Osteocyte (in vitro differentiated cells): ENCODE measurements around the gene PSTPIP1. TPM values are rescaled to one million over a fixed set of nuclear protein-coding genes. Genes with fewer than 3 reads are reported as not detected.

Experiments
- DNase-seq: peaks from one replicate; pipeline ENCODE4 v3.0.0; 2021; ENCODE audit warnings: mixed read lengths; ENCODE audit not compliant: unreplicated experiment; ENCODE audit errors: extremely low spot score
- H3K27ac Mint-ChIP-seq: one replicate; pipeline ENCODE4 v1.8.0; 2021; ENCODE audit warnings: mild to moderate bottlenecking, mixed read lengths; ENCODE audit not compliant: unreplicated experiment
- H3K27me3 Mint-ChIP-seq: one replicate; pipeline ENCODE4 v1.8.0; 2021; ENCODE audit warnings: mixed read lengths; ENCODE audit not compliant: unreplicated experiment
- H3K36me3 Mint-ChIP-seq: one replicate; pipeline ENCODE4 v1.8.0; 2021; ENCODE audit warnings: mixed read lengths; ENCODE audit not compliant: unreplicated experiment
- H3K4me1 Mint-ChIP-seq: one replicate; pipeline ENCODE4 v1.8.0; 2021; ENCODE audit warnings: mixed read lengths; ENCODE audit not compliant: unreplicated experiment
- H3K4me3 Mint-ChIP-seq: one replicate; pipeline ENCODE4 v1.8.0; 2021; ENCODE audit warnings: mild to moderate bottlenecking, moderate library complexity, mixed read lengths; ENCODE audit not compliant: unreplicated experiment
- H3K9me3 Mint-ChIP-seq: one replicate; pipeline ENCODE4 v1.8.0; 2021; ENCODE audit warnings: mixed read lengths; ENCODE audit not compliant: unreplicated experiment
- CTCF ChIP-seq: fragments of 200-600 bp; sonication (generic); IDR thresholded peaks from 2 replicates; pipeline ENCODE4 v1.5.0; 2021; ENCODE audit warnings: antibody characterized with exemption, mild to moderate bottlenecking, moderate library complexity
- total RNA-seq: library from RNA; stranded (reverse); gene quantifications from 2 replicates; pipeline ENCODE4 v1.2.1, GENCODE V29; 2021

PSTPIP1 gene
- total RNA-seq, 1 donor from 2014 or later: not detected

DNA sequence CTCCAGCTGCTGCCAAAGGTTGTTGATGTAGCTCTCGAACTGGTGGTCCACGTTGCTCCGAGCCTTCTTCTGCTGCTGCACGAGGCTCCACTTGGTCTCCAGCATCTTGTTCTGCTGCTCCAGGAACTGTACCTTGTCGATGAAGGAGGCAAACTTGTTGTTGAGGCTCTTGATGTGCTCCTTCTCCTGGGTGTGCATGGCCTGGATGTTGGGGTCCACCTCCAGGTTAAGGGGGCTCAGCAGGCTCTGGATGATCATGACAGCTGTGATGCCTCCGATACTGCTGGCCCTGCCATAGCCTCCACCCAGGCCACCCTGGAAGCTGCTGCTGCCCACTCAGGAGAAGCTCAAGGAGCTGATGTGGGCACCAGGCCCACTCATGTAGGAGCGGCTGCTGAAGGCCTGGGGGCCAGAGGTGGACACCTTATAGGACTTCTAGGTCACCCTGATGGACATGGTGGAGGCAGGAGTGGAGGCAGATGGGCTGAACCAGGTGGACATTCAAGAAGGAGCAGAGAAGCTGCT is 14.9 kb upstream of the PSTPIP1 start:
- DNase-seq: peak; percentile 69
- peaks cover 3% of the 10 kb centered on the region for H3K9me3 Mint-ChIP-seq
- TF ChIP-seq CTCF: no peak
- H3K27me3 Mint-ChIP-seq: peaks cover 17% of the 10 kb centered on the region
- no peaks in the 10 kb centered on the region for H3K36me3 Mint-ChIP-seq
- peaks cover 4% of the 10 kb centered on the region for H3K4me1 Mint-ChIP-seq
- H3K27ac Mint-ChIP-seq: no peak overlapping the region
- H3K4me3 Mint-ChIP-seq: no peak overlapping the region

DNA sequence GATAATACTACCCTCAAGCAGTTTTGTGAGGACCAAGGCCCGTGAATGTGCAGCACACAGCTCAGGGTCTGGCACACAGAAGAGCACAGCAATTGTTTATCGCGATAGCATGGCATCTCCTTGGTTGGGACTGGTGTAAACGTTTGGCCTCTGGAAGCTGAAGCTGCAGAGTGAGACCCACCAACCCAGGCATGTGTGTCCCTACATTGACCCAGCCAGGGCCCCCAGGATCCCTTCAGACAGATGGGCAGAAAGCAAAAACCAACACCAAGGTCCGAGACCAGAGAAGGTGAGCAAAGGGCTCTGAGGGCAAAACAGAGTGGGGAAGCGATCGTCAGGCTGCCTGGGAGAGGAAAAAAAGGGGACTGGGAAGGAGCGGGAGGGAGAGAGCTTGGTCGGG is 12.6 kb upstream of the PSTPIP1 start:
- TF ChIP-seq CTCF: no peak
- Mint-ChIP-seq H3K36me3 (no peaks in the 10 kb centered on the region), H3K4me1 (peaks cover 4% of the 10 kb centered on the region), H3K9me3 (peaks cover 3% of the 10 kb centered on the region), H3K27ac (no peak overlapping the region), H3K27me3 (peaks cover 8% of the 10 kb centered on the region), H3K4me3 (no peak overlapping the region)
- DNase-seq: no peak

- no peak overlapping the region for H3K4me3 Mint-ChIP-seq
Observed at GRCh38 chr15:76982756-76983155, 12.2 kb upstream of the PSTPIP1 start.

GRCh38 chr15:76983590-76984375 is 11.1 kb upstream of the PSTPIP1 start:
- Mint-ChIP-seq H3K27ac (no peak overlapping the region), H3K4me3 (no peak overlapping the region), H3K36me3 (no peaks in the 10 kb centered on the region), H3K27me3 (peaks cover 4% of the 10 kb centered on the region), H3K9me3 (no peaks in the 10 kb centered on the region), H3K4me1 (peaks cover 10% of the 10 kb centered on the region)
- DNase-seq: no peak
- no peak for TF ChIP-seq CTCF

More at GRCh38 chr15:76982756-76983155, 12.2 kb upstream of the PSTPIP1 start:
- no peak for TF ChIP-seq CTCF
- Mint-ChIP-seq H3K27ac (no peak overlapping the region), H3K36me3 (no peaks in the 10 kb centered on the region), H3K27me3 (peaks cover 7% of the 10 kb centered on the region), H3K9me3 (peaks cover 2% of the 10 kb centered on the region), H3K4me1 (peaks cover 4% of the 10 kb centered on the region)
- no peak for DNase-seq

GRCh38 chr15:76986743-76987142 is 8.2 kb upstream of the PSTPIP1 start:
- TF ChIP-seq CTCF: no peak
- H3K4me1 Mint-ChIP-seq: peaks cover 10% of the 10 kb centered on the region
- no peaks in the 10 kb centered on the region for H3K36me3 Mint-ChIP-seq
- no peak overlapping the region for H3K27ac Mint-ChIP-seq
- no peak overlapping the region for H3K4me3 Mint-ChIP-seq
- DNase-seq: no peak
- H3K9me3 Mint-ChIP-seq: no peaks in the 10 kb centered on the region
- H3K27me3 Mint-ChIP-seq: no peaks in the 10 kb centered on the region
